Stimulated activated CD8-positive, alpha-beta memory T cell treated with anti-CD3 and anti-CD28 coated beads, Interleukin-4, amount 100 ng/mL, for 48 hours (primary cell): ENCODE data around the gene GARIN5A.
"Not testable (repeated sequence)": the region's sequence is repeated elsewhere in the genome, so short reads cannot be mapped to it uniquely, and the experiment has no call there.

Source experiments
- DNase-seq: peaks from one replicate; pipeline ENCODE4 v3.0.0-alpha.2; 2020

The GARIN5A gene

DNA sequence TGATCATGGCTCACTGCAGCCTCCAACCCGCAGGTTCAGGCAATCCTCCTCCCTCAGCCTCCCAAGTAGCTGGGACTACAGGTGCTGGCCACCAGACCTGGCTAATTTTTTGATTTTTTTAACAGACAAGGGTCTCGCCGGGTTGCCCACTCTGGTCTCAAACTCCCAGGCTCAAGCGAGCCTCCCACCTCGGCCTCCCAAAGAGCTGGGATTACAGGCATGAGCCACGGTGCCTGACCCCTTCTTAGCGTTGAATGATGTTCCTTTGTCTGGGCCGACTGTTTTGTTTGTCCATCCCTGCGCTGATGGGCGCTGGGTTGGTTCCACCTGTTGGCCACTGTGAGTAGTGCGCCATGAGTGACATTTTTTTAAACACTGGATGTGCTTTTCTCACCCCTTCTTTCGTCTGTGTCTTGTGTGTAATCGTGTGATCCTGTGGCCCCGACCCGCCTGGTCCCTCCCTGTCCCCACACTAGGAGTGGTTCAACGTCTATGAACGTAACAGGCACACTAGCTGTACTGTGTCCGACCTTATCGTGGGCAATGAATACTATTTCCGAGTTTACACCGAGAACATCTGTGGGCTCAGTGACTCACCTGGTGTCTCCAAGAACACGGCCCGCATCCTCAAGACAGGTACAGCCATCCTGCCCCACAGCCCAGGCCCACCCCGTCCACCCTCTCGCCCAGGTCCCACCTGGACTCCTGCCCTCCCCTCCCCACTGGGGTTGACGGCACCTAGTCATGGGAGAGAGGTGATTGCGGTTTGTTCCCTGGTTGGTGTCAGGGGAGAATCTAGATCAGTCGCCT, 15.4 kb downstream of the GARIN5A start:
- DNase-seq = peak; percentile 78

GRCh38 chr19:50460161-50460765, 16.4 kb downstream of the GARIN5A start:
- peak; percentile 41 for DNase-seq

- no peak for DNase-seq
Observed at GRCh38 chr19:50459638-50460037, 17.0 kb downstream of the GARIN5A start.

DNA sequence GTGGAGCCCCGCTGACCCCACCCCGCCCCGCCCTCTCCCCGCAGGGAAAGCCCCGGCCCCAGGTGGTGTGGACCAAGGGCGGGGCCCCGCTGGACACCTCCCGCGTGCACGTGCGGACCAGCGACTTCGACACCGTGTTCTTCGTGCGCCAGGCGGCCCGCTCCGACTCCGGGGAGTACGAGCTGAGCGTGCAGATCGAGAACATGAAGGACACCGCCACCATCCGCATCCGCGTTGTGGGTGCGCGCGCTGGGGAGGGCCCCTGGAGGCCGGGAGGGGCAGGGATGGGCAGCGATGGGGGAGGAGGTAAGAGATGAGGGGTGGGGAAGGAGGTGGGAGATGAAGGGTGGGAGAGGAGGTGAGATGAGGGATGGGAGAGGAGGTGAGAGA, 17.6 kb downstream of the GARIN5A start:
- DNase-seq = no peak

DNA sequence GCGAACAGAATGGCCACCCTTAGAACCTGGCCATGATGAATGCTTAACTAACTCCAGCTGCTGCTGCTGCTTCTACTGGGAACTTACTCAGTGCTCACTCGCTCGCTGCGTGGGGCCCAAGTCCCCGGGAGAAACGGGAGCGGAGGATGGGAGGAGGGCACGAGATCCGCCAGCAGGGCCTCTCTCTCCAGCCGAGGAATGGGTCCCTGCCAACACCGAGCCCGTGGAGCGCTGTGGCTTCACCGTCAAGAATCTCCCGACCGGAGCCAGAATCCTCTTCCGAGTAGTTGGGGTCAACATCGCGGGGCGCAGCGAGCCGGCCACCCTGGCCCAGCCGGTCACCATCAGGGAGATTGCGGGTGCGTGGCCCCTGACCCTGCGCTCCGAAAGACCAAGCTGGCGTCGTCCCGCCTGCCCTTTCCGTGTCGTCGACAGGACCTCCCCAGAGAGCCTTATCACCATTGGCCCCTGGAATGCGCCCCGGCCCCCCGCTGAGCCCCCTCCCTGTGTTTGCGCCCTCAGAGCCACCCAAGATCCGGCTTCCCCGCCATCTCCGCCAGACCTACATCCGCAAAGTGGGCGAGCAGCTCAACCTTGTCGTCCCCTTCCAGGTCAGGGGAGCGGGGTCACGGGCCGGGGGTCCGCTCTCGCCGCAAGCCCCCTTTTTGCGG, 18.1 kb downstream of the GARIN5A start:
- DNase-seq = no peak

DNA sequence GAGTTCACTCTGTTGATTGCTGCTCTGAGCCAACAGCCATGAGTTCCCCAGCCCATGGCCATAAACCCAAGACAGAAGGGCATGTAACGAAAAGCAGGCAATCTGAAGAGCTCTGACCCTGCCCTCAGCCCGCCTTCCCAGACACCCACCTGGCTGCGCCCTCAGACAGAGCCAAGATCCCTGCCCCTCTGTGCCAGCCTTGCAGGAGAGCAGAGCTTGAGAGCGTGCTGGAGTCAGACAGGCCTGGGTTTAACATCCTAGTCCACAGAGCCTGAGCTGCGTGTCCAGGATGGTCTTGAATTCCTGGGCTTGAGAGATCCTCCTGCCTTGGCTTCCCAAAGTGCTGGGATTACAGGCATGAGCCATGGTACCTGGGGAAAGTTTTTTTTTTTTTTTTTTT, 19.3 kb downstream of the GARIN5A start:
- DNase-seq = no peak

- DNase-seq = no peak
Observed at GRCh38 chr19:50455992-50456391, 20.7 kb downstream of the GARIN5A start.

GRCh38 chr19:50453243-50453642, 23.4 kb downstream of the GARIN5A start:
- DNase-seq = no peak

GRCh38 chr19:50451223-50451534, 25.5 kb downstream of the GARIN5A start:
- no peak for DNase-seq

DNA sequence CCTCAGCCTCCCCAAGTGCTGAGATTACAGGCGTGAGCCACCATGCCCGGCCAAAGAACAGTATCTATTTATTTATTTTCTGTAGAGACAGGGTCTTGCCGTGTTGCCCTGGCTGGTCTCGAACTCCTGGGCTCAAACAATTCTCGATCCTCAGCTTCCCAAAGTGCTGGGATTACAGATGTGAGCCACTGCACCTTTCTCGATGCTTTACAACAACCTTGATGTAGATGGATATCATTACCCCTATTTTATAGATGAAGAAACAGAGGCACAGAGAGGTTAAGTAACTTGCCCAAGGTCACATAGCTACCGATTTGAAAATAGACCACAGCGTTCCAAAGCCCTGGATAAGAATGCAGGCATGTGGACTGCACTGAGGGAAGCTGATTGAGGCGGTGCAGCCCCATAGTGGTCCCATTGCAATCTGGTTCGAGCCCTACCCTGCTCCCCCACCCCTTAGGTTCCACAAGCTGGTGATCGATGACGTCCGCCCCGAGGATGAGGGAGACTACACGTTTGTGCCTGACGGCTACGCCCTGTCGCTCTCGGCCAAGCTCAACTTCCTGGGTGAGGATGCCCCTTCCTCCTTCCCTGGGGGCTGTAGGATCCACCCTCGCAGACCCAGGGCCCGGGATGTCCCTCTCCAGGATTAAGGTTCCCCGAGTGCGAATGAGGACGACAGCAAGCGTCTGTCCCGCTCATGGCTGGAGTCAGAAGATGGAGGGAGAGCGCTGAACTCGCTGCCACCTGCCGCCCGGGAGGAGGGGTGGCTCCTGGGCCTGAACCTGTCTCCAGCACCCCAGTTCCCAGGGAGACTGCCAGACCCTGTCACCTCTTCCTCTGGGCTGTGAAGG, 26.1 kb downstream of the GARIN5A start:
- DNase-seq = no peak

DNA sequence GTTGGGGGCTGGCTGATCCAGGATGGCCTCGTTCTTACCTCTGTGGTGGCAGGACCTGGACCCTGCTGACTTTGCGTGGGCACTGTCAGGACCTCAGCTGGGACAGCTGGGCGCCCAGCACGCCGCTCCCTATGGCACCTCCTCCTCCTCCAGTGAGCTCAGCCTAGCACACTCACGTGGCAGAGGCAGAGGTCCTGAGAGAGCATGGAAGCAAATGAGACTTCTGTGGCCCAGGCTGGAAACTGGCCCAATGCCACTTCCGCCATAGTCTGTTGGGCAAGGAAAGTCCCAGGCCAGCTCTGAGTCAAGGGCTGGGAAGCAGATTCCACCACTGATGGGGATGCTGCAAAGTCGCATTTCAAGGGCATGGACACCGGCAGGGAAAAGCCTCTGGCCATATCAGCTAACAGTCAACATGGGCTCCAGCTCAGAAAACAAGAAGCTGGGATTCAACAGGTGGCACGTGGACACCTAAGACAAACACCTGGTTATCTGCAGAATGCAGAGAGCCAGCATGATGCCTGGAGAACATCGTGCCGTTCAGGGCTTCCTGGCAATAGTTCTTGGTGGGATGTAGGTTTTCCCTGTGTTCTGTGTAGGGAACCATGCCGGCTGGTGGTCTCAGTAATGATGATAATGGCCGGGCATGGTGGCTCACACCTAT, 27.3 kb downstream of the GARIN5A start:
- DNase-seq = no peak

DNA sequence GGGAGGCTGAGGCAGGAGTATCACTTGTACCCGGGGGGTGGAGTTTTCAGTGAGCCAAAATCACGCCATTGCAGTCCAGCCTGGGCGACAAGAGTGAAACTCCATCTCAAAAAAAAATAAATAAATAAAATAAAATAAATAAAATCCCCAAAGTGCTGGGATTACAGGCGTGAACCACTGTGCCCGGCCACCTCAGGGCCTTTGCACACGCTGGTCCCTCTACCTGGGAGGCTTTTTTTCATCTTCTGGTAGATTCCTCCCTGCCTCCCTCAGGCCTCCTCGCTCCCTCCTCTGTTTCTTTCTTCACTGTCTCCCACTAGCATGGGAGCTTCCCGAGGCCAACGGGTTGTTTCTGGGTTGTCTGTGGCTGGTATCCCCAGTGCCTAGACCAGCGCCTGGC, 28.9 kb downstream of the GARIN5A start:
- DNase-seq = no peak

DNA sequence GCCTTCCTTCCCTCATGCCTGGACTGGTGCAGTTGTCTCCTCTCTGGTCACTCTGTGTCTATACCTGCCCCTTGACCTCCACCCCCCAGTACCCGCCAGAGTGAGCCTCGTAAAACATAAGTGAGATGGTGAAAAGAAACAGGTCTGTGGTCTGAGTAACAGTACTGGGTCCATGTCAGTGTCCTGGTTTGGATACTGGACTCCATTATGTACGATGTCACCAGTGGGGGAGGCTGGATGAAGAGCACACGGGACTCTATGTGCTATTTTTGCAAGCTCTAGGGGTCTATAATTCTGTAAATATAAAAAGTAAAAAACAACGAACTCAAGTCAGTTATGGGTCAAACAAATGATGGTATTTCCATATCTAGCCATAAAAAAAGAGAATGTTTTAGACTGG, 29.6 kb downstream of the GARIN5A start:
- DNase-seq = no peak

DNA sequence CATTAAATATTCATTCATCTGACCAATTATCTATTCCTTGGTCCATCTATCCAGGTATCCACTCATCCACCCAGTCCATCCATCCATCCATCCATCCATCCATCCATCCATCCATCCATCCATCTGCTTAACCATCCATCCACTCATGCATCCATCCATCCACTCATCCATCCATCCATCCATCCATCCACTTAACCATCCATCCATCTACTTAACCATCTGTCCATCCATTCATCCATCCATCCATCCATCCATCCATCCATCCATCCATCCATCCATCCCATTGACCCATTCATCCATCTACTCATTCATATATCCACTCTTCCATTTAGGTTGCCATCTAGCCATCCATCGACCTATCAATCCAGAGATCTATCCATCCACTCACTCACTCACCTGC, 32.6 kb downstream of the GARIN5A start:
- DNase-seq = no peak

GRCh38 chr19:50439130-50439529, 37.5 kb downstream of the GARIN5A start:
- not testable (repeated sequence) for DNase-seq

GRCh38 chr19:50437862-50438449, 38.7 kb downstream of the GARIN5A start:
- no peak for DNase-seq

DNA sequence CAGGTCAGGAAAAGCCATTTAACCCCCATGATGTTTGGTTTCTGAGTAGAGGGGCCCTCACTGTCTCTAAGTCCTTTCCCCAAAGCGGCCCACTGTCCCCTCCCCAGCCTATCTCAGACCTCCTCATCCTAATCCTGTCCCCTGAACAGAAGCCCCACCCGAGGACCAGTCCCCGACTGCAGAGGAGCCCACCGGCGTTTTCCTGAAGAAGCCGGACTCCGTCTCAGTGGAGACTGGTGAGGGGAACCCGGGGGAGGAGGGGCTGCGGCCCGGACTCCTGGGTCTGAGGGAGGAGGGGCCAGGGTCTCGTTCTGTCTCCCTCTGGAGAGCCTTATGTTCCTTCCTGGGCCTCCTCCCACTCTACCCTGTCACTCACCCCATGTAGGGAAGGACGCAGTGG, 41.0 kb downstream of the GARIN5A start:
- DNase-seq = no peak

DNA sequence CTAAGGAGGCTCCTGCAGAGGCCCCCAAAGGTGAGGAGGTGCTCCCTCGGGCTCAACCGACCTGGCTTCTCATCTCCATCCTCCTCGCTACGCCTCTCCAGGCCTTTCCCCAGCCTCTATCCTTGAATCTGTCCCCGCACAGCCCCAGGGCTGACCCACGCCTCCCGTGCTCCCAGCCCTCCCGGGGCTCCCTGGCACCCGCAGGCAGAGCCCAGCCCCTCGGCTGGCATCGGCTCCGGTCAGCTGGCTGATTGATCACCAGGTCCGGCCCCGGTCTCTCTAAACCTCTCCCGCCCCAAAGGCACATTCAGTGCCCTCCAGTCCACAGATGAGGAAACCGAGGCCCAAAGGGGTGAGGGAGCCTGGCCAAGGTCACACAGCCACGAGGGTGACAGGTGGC, 41.4 kb downstream of the GARIN5A start:
- DNase-seq = no peak

- DNase-seq = no peak
Observed at GRCh38 chr19:50434525-50434924, 42.1 kb downstream of the GARIN5A start.

DNA sequence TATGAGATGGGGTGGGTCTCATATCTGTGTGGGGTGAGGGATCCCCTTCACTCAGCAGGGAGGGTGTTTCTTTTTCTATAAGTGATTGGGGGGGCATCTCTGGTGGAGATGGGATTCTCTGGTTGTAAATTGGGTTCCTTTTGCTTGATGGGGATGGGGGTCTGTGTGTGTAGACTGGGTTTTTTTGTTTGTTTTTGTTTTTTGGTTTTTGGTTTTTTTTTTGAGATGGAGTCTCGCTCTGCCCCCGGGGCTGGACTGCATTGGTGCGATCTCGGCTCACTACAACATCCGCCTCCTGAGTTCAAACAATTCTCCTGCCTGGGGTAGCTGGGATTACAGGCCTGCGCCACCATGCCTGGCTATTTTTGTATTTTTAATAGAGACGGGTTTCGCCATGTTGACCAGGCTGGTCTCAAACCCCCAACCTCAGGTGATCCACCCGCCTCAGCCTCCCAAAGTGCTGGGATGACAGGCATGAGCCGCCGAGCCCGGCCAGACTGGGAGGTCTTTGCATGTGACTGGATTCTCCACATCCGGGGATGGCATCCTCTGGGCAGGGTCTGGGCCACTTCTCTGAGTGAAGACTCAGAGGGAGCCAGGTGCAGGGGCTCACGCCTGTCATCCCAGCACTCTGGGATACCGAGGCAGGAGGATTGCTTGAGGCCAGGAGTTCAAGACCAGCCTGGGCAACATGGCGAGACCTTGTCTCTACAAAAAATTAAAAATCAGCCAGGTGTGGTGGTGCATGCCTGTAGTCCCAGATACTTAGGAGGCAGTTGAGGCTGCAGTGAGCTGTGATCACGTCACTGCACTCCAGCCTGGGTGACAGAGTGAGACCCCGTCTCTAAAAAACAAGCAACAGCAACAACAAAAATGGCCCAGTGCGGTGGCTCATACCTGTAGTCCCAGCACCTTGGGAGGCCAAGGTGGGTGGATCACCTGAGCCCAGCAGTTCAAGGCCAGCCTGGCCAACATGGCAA, 43.2 kb downstream of the GARIN5A start:
- no peak for DNase-seq
